ENCODE results near the gene EBNA1BP2.
"Not testable (repeated sequence)": the region's sequence is repeated elsewhere in the genome, so short reads cannot be mapped to it uniquely, and the experiment has no call there.

Gene EBNA1BP2

DNA sequence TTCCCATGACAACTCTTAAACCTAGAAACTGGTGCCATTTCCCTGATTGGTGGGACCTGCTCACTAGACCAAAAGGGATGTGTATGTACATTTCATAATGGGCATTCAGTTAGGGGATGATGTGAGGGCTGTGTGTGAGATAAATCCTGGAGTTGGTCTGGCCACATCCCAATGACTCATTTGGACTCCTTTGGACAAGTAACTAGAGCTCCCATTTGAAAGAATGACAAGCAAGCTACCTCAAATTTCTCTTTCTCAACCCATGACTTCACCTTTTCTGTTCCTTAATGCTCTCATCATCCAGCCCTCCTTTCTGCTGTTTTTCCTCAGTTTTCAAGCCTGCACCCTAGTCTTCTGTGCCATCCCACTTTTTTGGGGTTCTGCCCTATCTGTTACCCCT lies 27.9 kb downstream of the EBNA1BP2 start:
- no peak for DNase-seq
- Mint-ChIP-seq H3K9me3 (no peaks in the 10 kb centered on the region), H3K27me3 (peaks cover 72% of the 10 kb centered on the region), H3K27ac (no peak overlapping the region), H3K36me3 (ENCODE audit: low read depth) (no peaks in the 10 kb centered on the region), H3K4me1 (ENCODE audit: low read depth) (peaks cover 5% of the 10 kb centered on the region), H3K4me3 (no peak overlapping the region)

DNA sequence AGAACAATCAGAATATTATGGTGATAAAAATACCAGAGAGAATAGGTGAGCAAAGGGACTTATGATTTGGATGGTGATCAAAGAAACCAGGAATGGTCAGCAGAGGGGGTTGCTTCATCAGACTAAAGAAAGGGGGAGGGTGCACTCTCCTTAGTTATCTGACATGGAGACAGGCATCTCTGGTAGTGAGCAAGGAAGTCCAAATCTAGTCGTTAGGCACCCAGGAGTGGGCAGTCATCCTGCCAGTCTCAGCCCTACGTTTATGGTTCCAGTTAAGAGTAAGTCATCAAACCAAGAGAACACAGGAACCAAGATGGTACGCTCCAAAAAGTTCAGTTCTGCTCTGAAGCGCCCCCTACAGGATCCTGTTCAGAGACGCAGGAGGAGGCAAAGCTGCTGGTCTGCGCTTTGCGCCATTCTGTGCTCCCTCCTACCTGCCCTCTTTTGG lies 28.6 kb downstream of the EBNA1BP2 start:
- no peak for DNase-seq
- Mint-ChIP-seq H3K36me3 (ENCODE audit: low read depth) (no peaks in the 10 kb centered on the region), H3K4me1 (ENCODE audit: low read depth) (peaks cover 3% of the 10 kb centered on the region), H3K27ac (no peak overlapping the region), H3K4me3 (no peak overlapping the region), H3K27me3 (peaks cover 64% of the 10 kb centered on the region), H3K9me3 (no peaks in the 10 kb centered on the region)

DNA sequence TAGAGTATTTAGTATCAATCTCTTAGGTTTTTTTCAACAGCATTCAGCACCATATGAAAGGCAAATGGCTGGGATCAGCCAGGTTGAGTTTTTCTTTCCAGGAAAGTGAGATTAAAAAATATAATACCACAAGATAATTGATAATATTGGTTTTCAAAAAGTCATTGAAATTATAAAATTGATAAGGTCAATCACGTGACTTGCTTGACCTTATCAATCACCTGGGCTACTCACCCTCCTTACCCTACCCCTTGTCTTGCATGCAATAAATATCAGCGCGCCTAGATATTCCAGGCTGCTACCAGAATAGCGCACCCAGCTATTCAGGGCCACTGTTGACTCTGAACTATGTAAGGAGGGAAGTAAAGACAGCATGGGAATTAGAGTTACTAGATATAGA lies 31.5 kb downstream of the EBNA1BP2 start:
- H3K4me3 Mint-ChIP-seq = no peak overlapping the region
- H3K9me3 Mint-ChIP-seq = no peaks in the 10 kb centered on the region
- no peak overlapping the region for H3K27ac Mint-ChIP-seq
- H3K36me3 Mint-ChIP-seq (ENCODE audit: low read depth) = no peaks in the 10 kb centered on the region
- no peak for DNase-seq
- H3K27me3 Mint-ChIP-seq = peaks cover 46% of the 10 kb centered on the region
- H3K4me1 Mint-ChIP-seq (ENCODE audit: low read depth) = no peaks in the 10 kb centered on the region

DNA sequence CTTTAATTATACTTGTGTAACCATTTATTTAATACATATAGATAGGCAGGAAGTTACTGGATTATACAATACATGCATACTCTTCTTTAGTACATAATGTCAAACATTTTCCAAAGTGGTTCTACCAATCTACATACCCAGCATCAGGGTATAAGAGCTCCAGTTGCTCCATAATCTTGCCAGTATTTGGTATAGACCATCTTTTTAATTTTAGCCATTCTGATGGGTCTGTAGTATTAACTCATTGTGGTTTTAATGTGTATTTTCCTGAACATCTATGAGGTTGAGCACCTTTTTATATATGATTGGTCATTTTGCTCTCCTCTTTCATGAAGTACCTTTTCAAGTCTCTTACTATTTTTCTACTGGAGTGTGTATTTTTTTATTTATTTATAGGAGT lies 32.1 kb downstream of the EBNA1BP2 start:
- Mint-ChIP-seq H3K27ac (no peak overlapping the region), H3K9me3 (no peaks in the 10 kb centered on the region), H3K36me3 (ENCODE audit: low read depth) (no peaks in the 10 kb centered on the region), H3K4me3 (no peak overlapping the region), H3K27me3 (peaks cover 42% of the 10 kb centered on the region), H3K4me1 (ENCODE audit: low read depth) (no peaks in the 10 kb centered on the region)
- no peak for DNase-seq

DNA sequence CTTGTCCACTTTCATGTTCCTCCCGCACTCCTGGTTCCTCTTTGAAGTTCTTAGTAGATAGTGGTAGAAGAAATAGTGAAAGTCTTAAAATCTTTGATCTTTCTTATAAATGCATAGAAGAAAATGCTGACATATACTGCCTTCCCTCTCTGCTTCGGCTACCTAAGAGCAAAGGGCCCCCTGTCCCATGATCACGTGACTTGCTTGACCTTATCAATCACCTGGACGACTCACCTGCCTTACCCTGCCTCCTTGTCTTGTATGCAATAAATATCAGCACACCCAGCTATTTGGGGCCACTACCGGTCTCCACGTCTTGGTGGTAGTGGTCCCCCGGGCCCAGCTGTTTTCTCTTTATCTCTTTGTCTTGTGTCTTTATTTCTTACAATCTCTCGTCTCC lies 32.8 kb downstream of the EBNA1BP2 start:
- H3K27me3 Mint-ChIP-seq = peaks cover 42% of the 10 kb centered on the region
- not testable (repeated sequence) for H3K27ac Mint-ChIP-seq; H3K4me1 Mint-ChIP-seq (ENCODE audit: low read depth); H3K36me3 Mint-ChIP-seq (ENCODE audit: low read depth); DNase-seq; H3K4me3 Mint-ChIP-seq; H3K9me3 Mint-ChIP-seq

DNA sequence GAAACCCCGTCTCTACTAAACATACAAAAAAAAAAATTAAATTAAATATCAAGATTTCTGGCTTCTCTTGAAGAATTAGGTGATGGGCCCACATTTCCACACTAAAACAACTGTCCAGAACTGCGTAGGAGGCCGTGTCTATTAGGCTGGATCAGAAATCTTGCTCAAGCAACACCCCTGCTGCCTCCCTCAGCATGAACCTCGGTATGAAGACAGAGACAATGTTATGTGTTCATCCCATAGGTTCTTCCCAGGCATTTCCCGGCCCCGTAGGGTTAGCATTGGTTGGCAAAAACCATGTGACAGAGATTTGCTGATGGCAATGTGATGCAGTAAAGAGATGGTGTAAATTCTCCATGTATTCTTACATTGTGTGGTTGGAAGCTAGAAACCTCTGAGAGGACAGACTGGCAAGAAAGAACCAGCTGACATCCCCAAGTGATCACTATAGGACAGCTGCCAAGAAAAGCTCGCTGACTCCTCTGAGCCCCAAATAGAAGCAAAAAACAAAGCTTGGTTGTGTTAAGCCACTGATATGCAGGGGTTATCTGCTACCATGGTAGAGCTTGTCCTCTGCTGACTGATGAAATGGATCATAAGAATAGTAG lies 34.5 kb downstream of the EBNA1BP2 start:
- H3K4me3 Mint-ChIP-seq = no peak overlapping the region
- no peaks in the 10 kb centered on the region for H3K36me3 Mint-ChIP-seq (ENCODE audit: low read depth)
- H3K27ac Mint-ChIP-seq = no peak overlapping the region
- H3K27me3 Mint-ChIP-seq = peaks cover 30% of the 10 kb centered on the region
- DNase-seq = no peak
- H3K9me3 Mint-ChIP-seq = no peaks in the 10 kb centered on the region
- no peaks in the 10 kb centered on the region for H3K4me1 Mint-ChIP-seq (ENCODE audit: low read depth)

DNA sequence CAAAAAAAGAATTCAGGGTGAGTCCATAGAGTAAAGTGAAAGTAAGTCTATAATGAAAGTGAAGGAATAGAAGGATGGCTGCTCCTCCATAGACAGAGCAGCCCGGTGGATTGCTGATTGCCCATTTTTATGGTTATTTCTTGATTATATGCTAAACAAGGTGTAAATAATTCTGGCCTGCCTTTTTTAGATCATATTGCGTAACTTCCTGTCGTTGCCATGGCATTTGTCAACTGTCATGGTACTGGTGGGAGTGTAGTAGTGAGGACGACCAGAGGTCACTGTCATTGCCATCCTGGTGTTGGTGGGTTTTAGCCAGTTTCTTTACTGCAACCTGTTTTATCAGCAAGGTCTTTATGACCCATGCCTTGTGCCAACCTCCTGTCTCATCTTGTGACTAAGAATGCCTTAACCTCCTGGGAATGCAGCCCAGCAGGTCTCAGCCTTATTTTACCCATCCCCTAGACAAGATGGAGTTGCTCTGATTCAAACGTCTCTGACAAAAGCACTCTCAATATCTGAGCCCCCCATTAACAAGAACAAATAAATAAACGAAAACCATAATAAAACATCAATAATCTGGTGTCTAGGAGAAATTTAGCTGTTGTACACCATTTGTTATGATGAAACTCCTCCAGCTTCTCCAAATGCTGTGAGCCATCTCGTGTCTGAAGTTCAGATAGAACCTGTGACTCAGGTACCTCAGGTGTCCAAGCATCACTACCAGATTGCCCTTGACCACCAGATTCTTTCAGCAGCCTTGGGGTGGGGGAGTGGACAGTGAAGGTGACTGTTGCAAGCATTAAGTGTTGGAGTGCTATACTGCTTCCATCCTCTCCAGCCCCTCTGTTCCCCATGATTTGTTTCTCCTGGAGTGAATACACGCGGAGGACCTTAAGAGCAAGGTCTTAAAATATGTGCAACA lies 36.0 kb downstream of the EBNA1BP2 start:
- DNase-seq = no peak
- H3K27ac Mint-ChIP-seq = no peak overlapping the region
- H3K36me3 Mint-ChIP-seq (ENCODE audit: low read depth) = no peaks in the 10 kb centered on the region
- no peaks in the 10 kb centered on the region for H3K4me1 Mint-ChIP-seq (ENCODE audit: low read depth)
- H3K9me3 Mint-ChIP-seq = no peaks in the 10 kb centered on the region
- H3K4me3 Mint-ChIP-seq = no peak overlapping the region
- H3K27me3 Mint-ChIP-seq = peaks cover 34% of the 10 kb centered on the region

DNA sequence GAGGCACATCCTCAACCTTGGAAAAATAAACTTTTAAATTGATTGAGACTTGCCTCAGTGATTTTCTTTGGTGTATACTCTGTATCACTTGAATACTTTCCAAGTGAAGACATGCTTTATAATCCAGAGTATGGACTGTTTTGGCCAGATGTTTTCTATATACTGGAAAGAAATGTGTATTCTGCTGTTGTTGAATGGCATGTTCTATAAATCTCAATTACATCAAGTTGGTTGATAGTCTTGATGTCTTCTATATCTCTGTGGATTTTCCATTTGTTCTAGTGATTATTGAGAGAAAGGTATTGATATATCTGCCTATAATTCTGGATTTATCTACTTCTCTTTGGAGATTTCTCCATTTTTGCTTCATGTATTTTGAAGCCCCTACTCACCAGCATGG lies 37.5 kb downstream of the EBNA1BP2 start:
- H3K36me3 Mint-ChIP-seq (ENCODE audit: low read depth) = no peaks in the 10 kb centered on the region
- peaks cover 38% of the 10 kb centered on the region for H3K27me3 Mint-ChIP-seq
- no peaks in the 10 kb centered on the region for H3K9me3 Mint-ChIP-seq
- no peak for DNase-seq
- H3K4me1 Mint-ChIP-seq (ENCODE audit: low read depth) = no peaks in the 10 kb centered on the region
- H3K27ac Mint-ChIP-seq = no peak overlapping the region
- no peak overlapping the region for H3K4me3 Mint-ChIP-seq

DNA sequence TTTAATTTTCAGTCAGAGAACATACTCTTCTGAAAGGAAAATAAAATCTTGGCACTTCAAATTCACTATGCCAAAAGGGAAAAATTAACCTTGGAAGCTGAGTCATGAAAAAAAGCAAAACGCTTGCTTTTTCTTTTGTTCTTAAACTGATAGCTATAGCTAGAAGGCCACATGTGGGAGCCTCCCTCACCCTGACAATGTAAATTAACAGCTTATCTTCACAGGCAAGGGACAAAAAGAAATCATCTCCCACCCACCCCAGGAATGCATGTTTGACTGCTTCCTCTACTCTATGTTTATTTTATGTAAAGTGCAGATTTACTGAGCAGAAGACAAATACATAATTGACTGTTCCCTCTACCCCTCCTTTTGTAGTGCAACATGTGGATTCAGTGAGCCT lies 38.0 kb downstream of the EBNA1BP2 start:
- no peak for DNase-seq
- Mint-ChIP-seq H3K4me1 (ENCODE audit: low read depth) (no peaks in the 10 kb centered on the region), H3K36me3 (ENCODE audit: low read depth) (no peaks in the 10 kb centered on the region), H3K27me3 (peaks cover 34% of the 10 kb centered on the region), H3K4me3 (no peak overlapping the region), H3K9me3 (no peaks in the 10 kb centered on the region), H3K27ac (no peak overlapping the region)

DNA sequence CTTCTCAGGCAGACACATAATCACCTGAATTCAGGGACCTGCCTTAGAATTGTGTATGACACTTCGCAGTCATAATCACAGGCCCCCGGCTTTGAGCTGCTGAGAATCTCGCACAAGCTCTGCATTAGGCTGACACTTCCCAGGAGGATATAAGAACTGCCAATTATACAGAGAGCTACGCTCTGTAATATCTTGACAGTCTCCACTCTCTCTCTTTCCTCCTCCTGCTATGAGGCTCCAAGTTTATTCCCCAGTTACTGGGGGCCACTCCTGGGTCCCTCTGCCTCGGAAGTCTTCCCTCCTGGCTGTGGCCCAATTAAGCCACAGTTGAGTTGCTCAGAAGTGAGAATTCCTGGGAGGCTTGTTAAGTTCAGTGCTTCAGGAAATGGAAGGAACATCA lies 42.7 kb downstream of the EBNA1BP2 start:
- H3K4me1 Mint-ChIP-seq (ENCODE audit: low read depth) = no peaks in the 10 kb centered on the region
- no peaks in the 10 kb centered on the region for H3K9me3 Mint-ChIP-seq
- H3K27ac Mint-ChIP-seq = no peak overlapping the region
- peaks cover 34% of the 10 kb centered on the region for H3K27me3 Mint-ChIP-seq
- DNase-seq = no peak
- no peak overlapping the region for H3K4me3 Mint-ChIP-seq
- H3K36me3 Mint-ChIP-seq (ENCODE audit: low read depth) = no peaks in the 10 kb centered on the region

DNA sequence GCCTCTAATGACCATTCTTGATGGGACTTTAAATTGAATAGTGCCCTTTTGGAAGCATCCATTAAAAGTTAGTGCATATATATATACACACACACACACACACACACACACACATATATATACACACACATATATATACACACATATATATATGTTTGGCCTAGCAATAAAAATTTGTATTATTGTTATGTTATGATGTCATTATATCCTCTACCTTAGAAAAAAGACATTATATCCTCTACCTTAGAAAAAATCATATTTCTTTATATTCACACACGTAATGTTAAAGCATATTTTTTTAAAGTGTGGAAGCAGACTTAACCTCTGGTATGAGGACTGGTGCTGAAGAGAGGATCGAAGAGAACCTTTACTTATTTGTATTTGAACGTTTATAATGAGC lies 43.3 kb downstream of the EBNA1BP2 start:
- no peak for DNase-seq
- no peak overlapping the region for H3K4me3 Mint-ChIP-seq
- H3K4me1 Mint-ChIP-seq (ENCODE audit: low read depth) = no peaks in the 10 kb centered on the region
- no peaks in the 10 kb centered on the region for H3K36me3 Mint-ChIP-seq (ENCODE audit: low read depth)
- no peak overlapping the region for H3K27ac Mint-ChIP-seq
- H3K27me3 Mint-ChIP-seq = peaks cover 30% of the 10 kb centered on the region
- H3K9me3 Mint-ChIP-seq = no peaks in the 10 kb centered on the region

DNA sequence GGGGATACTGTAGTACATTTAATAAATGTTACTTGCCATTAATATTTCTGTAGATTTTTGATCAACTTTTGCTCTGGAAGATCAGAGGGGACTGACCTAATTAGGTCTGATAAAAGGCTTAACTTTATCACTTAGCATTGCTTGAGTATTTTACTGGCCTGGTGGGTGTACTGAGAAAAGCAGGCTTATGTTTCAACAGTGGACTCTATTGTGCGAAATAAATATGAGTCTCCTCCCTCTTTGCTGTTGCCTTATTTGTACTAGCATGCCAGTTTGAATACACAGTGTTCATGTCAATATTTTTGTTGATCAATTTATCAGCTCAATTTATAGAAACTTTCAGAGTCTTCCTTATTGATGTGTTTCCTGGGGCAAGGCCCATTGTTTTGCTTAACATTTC lies 49.1 kb downstream of the EBNA1BP2 start:
- H3K27me3 Mint-ChIP-seq = peaks cover 37% of the 10 kb centered on the region
- no peak for DNase-seq
- no peaks in the 10 kb centered on the region for H3K36me3 Mint-ChIP-seq (ENCODE audit: low read depth)
- H3K27ac Mint-ChIP-seq = no peak overlapping the region
- no peaks in the 10 kb centered on the region for H3K9me3 Mint-ChIP-seq
- no peak overlapping the region for H3K4me3 Mint-ChIP-seq
- no peaks in the 10 kb centered on the region for H3K4me1 Mint-ChIP-seq (ENCODE audit: low read depth)

DNA sequence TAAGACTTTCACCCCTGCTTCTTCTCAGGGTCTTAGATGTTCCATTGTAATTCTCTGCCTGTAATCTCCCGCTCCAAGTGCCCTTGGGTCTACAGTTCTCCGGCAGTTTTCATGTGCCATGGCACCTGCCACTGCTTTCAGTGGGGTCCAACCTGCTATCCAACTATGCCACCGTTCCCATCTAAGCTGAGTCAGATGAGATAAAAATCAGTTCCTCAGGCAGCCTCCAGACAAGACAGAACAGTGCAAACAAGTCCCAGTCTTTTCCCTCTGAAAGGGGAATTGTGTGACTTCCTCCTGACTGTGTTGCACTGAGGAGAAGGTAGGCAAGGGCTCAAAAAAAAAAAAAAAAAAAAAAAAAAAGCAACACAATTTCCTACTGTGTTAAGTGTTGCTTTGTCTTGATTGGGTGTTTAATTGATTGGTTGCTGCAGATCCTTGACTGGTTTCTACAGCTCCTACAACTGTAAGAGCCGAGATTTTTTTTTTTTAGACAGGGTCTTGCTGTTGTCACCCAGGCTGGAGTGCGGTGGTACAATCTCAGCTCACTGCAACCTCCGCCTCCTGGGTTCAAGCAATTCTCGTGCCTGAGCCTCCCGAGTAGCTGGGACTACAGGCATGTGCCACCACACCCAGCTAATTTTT lies 50.7 kb downstream of the EBNA1BP2 start:
- no peaks in the 10 kb centered on the region for H3K36me3 Mint-ChIP-seq (ENCODE audit: low read depth)
- no peak overlapping the region for H3K4me3 Mint-ChIP-seq
- no peak overlapping the region for H3K27ac Mint-ChIP-seq

DNA sequence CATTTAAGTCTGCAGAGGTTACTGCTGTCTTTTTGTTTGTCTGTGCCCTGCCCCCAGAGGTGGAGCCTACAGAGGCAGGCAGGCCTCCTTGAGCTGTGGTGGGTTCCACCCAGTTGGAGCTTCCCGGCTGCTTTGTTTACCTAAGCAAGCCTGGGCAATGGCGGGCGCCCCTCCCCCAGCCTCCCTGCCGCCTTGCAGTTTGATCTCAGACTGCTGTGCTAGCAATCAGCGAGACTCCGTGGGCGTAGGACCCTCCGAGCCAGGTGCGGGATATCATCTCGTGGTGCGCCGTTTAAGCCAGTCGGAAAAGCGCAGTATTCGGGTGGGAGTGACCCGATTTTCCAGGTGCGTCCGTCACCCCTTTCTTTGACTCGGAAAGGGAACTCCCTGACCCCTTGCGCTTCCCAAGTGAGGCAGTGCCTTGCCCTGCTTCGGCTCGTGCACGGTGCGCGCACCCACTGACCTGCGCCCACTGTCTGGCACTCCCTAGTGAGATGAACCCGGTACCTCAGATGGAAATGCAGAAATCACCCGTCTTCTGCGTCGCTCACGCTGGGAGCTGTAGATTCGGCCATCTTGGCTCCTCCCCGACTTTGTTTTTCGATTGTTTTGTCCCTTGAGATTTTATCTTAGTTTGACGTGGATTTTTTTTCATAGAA lies 52.0 kb downstream of the EBNA1BP2 start:
- H3K27ac Mint-ChIP-seq; H3K36me3 Mint-ChIP-seq (ENCODE audit: low read depth); H3K9me3 Mint-ChIP-seq; DNase-seq; H3K4me1 Mint-ChIP-seq (ENCODE audit: low read depth): not testable (repeated sequence)
- Mint-ChIP-seq H3K27me3 (peaks cover 25% of the 10 kb centered on the region), H3K4me3 (peak overlapping the region; percentile 37)

More for the DNA sequence above, 50.7 kb downstream of the EBNA1BP2 start:
- no peaks in the 10 kb centered on the region for H3K9me3 Mint-ChIP-seq
- H3K4me1 Mint-ChIP-seq (ENCODE audit: low read depth) = no peaks in the 10 kb centered on the region
- peaks cover 29% of the 10 kb centered on the region for H3K27me3 Mint-ChIP-seq
- no peak for DNase-seq

All from activated T-cell treated with anti-CD3 and anti-CD28 coated beads, Interleukin-2, amount 50 U/mL, for 24 hours (primary cell).